NCI-H146 treated with DMSO at 0.1 percent for 48 hours (cell line): ENCODE measurements around the gene TEX52.

Experiments used
- DNase-seq: peaks from one replicate; lab custom pipeline; 2025; ENCODE audit not compliant: unreplicated experiment; lab: John Stamatoyannopoulos, UW

TEX52 gene

DNA sequence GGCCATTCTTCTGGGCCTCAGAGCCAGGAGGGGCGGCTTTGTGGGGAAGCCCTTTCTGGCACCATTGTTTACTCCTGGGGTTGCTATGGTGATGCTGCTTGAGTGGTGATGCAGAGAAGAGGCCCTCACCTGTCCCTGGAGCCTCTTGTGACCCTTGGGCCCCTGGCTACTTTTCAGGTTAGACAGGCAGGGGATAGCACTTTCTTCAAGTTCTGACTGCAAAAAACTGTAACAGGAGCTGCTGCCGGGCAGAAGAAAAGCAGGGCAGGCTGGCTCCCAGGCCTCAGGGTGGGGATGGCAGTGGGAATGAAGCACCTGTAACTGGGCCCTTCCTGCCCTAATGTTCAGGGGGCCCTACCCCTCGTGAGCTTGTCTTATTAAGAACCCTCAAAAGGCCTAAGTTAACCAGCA, at the start of gene TEX52:
Gene TEX52, minus strand, starts transcription at position 19 of the 411 bp plus-strand sequence. Its CDS starts 13 bp downstream, at position 6.
- peak; percentile 28 for DNase-seq

DNA sequence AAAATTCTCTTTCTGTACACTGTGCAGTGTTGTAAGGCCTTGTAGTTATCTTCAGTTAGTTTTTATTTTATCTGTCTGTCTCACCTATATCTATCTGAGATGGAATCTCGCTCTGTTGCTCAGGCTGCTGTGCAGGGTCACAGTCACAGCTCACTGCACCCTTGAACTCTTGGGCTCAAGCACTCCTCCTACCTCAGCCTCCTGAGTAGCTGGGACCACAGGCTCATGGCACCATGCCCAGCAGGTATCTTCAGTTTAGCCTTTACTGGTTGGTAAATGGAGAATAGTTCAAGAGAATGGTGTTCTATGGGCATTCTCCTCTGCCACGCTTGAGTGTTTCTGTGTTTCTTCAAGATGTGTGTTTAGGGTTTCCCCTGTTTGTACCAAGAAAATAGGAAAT, 47.4 kb upstream of the TEX52 start:
- no peak for DNase-seq

DNA sequence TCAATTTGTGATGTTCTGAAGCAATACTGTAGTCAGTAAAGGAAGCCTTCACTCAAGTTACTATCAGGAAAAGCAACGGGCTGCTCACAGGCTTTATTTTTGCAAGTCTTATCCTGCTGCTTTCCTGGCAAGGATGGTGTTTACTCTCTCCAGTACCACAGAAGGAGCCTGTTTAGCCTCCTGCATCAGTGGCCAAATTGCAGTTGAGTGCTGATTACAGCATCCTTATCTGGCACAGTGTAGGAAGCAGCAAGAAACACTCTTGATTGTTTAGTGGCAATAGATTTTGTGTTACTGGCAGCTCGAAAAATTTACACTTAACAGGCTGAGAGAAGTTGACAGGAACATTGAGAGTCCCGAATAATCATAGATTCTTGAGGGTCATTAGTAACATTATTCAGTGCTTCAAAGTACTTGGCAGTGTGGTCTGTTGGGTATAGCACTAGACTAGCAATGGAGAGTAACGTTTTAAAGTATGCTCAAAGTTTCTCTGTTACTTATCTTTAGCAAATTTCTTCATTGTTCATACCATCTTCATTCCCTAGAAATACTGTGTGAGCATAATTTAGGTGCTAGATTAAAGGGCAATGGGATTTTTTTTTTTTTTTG, 45.5 kb upstream of the TEX52 start:
- DNase-seq, result no peak

DNA sequence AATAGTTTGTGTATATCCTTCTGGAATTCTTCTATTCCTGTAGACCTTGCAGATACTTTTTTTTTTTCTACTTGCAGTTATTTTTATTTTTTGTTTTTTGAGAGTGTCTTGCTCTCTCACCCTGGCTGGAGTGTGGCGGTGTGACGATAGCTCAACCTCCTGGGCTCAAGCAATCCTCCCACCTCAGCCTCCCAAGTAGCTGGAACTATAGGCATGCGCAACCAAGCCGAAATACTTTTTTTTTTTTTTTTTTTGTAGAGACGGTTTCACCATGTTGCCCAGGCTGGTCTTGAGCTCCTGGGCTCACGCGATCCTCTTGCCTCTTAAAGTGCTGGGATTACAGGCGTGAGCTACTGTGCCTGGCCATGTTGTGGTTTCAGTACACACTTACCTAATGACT, 43.8 kb upstream of the TEX52 start:
- DNase-seq, result no peak

DNA sequence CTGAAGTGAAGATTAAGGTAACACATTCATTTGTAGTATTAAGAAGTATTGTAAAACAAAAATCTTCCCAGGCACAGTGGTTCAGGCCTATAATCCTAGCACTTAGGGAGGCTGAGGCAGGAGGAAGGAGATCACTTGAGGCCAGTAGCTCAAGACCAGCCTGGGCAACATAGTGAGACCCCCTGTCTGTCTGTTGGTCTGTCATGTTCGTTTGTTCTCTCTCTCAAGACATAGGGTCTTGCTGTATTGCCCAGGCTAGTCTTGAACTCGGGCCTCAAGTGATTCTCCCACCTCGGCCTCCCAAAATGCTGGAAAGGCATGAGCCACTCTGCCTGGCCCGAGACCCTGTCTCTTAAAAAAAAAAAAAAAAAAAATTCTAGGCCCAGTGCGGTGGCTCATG, 40.6 kb upstream of the TEX52 start:
- no peak for DNase-seq

DNA sequence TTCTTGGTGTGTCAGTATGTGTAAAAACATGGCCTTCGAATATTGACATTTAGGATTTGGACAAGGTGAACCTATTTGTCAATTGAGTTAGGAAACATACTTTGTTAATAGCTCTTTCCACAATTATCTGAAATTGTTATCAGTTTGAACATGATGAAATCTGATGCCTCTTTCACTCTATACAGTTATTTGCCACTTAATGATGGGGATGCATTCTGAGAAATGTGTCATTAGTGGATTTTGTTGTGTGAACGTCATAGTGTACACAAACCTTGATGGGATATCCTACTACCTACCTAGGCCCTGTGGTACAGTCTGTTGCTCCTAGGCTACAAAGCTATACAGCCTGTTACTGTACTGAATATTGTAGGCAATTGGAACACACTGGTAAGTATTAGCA, 38.7 kb upstream of the TEX52 start:
- DNase-seq, result no peak

DNA sequence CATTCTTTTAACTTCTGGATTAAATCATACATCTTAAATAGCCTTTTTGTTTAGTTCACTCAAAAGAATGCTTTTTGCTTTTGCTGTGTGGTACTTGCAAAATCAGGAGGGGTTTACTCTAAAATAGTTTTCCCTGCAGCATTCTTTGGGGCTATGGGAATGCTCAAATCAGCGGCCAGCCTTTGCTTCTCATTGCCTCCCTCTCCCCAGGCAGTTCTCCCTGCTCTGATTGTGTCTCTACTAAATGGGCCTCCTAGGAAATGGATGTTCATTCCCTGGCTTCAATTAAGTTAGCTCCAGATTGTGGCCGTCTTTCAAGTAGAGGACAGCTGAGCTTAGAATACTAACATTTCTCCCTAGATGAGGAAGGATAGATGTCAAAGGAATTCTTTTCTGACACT, 38.2 kb upstream of the TEX52 start:
- DNase-seq, result no peak

DNA sequence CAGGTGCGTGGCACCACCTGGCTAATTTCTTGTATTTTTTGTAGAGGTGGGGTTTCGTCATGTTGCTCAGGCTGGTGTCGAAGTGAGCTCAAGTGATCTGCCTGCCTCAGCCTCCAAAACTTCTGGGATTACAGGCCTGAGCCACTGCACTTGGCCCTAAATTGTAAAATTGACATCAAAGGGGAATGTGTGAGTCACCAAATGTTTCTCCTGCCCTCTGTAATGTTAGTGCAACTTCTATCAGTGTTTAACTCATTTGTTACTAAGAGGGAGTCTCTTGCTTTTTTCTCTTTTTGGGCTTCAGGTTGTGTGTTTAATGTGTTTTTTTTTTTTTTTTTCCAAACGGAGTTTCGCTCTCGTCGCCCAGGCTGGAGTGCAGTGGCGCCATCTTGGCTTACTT, 36.2 kb upstream of the TEX52 start:
- DNase-seq, result no peak

DNA sequence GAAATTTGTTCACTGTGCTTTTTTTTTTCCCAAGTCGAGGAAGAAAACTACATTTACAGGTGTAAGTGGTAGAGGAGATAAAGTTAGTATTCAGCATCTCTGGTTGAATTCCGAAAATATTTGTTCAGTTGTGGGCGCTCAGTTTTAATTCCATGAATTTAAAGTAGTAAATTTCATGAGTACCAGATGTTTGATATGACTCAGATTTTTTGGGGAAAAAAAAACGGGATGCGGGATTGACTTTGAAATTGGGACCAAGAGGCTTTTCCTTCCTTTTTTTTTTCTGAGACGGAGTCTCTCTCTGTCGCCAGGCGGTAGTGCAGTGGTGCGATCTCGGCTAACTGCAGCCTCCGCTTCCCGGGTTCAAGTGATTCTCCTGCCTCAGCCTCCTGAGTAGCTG, 35.4 kb upstream of the TEX52 start:
- no peak for DNase-seq

DNA sequence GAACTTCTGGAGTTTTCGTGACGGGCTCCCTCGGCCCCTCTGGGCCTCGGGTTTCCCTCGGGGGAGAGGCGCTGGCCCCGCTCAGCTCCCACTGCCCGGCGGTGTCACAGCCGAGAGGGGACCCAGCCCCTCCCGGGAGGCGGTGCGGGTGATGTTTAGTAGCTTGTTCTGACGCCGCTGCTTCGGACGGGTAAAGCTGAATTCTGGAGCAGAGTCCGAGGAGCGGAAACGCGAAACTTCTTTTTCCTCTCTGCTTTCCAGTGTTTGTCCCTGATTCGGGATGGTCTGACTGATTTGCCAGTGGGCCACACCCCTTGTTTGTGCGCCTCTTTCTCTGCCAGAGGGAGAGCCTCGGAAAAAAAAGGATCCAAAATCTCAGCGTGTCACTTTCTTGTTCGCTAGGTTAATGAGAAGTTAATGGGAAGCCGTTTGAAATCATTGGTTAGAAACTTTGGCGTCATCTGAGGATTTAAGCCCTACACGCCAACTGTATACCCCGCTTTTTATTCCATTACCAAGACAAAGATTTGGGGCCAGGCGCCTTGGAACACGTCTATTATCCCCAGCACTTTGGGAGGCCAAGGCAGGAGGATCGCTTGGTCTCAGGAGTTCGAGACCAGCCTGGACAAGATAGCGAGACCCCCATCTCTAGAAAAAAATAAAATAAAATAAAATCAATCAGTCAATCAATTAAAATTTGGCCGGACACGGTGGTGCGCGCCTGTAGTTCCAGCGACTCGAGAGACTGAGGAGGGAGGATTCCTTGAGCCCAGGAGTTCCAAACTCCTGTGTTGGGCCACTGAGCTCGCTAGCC, 34.6 kb upstream of the TEX52 start:
- DNase-seq, result peak; percentile 28

DNA sequence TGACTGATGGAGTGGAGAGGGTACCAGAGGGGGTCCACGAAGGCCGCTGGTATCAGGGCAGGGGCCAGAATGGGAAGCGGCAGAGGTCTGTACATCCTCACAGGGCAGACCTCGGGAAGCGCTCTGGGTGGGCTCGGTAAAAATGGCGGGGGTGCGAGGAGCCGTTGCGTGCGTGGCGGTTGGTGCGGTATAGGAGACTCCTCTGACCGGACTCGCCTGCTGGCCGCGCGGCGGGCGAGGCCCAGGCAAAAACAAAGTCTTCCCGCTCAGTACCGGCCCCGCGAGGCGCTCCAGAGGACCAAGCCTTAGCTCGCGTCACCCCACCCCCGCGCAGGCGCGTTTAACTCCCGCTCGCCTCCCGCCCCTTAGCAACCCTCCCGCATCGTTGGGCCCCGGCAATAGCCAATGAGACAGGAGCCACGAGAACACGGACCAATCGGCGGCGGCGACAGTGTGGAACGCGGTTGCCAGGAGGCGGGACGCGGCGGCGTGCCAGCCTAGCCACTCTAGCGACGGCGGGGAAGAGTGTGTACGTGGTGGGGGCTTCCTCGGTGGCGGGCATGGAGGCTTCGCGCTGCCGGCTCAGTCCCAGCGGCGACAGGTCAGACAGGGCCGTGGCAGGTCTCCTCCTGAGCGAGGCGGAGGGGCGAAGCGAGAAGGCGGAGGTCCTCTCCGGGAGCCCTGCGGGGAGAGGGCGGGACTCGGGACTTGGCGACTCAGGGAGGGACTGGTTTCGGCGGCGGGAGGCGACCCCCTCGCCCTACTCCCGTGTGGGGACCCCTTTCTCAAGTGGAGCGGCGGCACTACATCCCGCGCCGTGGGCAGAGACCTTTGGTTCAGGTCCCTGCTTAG, 33.8 kb upstream of the TEX52 start, which contains the start of gene TULP3:
Gene TULP3, plus strand, starts transcription at position 504 of the 852 bp plus-strand sequence. Its CDS starts 57 bp downstream, at position 561.
- peak; percentile 97 for DNase-seq

DNA sequence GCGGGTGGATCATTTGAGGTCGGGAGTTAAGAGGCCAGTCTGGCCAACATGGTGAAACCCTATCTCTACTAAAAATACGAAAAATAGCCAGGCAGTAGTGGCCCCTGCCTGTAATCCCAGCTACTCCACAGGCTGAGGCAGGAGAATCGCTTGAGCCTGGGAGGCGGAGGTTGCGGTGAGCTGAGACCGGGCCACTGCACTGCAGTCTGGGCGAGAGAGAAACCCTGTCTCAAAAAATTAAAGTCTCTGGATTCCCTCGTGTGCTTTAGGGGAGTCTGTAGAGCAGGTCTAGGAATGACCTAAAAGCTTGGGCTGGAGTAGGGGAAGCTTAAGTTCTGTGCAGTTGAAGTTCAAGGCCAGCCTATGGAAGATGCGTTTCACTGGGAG, 33.2 kb upstream of the TEX52 start:
- no peak for DNase-seq

DNA sequence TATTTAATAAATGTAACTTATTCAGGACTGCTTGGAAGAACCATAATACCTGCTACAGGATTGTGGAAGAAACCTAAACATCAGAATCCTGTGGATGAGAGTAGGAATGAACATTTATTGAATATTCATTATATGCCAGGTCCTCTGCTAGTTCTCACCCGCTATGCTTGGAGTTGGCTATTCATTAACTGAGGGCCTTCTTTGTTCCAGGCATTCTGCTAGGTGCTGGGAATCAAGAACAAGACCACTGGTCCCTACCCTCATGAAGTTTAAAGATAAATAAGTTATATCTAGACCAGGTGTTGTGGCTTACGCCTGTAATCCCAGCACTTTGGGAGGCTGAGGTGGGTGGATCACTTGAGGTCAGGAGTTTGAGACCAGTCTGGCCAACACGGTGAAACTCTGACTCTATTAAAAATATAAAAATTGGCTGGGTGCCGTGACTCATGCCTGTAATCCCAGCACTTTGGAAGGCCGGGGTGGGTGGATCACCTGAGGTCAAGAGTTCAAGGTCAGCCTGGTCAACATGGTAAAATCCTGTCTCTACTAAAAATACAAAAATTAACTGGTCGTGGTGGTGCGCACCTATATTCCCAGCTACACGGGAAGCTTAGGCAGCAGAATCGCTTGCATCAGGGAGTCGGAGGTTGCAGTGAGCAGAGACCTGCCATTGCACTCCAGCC, 30.1 kb upstream of the TEX52 start:
- DNase-seq, result no peak

DNA sequence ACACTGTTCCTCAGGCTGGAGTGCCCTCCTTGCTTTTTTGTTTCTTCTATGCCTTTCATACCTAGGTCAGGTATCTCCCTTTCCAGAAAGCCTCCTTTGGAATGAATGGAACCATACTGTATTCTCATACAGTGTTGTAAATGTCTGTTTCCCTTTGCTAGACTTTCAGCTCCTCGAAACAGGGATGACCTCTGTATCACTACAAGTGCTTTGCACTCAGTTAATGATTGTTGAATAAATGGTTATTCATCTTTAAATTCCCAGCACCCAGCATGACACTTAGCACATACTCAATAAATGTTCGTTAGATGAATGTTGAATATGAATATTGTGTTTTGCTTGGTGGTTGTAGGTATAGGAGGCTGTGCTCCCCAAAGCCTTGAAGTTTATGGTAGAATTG, 28.0 kb upstream of the TEX52 start:
- DNase-seq, result no peak

DNA sequence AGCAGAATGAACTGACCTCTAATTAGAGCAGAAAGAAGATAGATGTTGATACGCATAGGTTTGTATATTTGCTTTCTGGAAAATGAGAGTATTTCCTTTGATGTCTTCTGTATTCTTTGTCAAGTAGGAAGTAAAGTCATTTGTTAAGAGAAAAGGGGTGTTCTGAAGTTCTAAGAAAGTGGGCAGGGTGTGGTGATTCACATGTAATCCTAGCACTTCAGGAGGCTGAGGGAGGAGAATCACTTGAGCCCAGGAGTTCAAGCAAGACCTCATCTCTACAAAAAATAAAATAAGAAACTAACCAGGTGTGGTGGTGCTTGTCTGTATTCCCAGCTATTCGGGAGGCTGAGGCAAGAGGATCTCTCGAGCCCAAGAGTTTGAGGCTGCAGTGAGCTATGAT, 23.0 kb upstream of the TEX52 start:
- no peak for DNase-seq

DNA sequence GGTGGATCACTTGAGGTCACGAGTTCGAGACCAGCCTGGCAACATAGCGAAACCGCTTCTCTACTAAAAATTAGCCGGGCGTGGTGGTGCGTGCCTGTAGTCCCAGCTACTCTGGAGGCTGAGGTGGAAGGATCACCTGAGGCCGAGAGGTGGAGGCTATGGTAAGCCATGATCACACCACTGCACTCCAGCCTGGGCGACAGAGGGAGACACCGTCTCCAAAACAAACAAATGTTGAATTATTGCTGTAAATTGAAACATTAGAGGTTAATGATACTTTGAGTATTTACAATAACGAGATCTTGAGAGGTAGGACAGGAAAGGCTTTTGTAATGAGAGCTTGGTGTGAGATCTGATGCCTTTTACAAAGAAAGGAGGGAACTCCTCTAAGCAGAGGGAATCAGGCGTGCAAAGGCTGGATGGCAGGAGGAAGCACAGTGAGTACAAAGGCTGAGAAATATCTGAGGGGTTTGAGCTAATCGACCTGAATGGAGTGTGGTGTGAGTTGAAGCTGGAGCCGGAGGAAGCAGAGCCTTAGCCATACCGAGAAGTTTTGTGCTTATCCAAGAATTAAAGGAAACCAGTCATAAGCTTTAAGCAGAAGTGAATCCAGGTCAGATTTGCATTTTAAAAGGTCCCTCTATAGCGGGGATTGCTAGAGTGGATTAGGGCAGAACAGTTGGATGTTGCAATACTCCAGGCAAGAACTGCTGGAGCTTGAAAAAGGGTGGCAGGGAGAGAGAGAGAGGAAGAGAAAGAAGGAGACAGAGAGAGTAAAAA, 21.3 kb upstream of the TEX52 start:
- DNase-seq, result peak; percentile 21

DNA sequence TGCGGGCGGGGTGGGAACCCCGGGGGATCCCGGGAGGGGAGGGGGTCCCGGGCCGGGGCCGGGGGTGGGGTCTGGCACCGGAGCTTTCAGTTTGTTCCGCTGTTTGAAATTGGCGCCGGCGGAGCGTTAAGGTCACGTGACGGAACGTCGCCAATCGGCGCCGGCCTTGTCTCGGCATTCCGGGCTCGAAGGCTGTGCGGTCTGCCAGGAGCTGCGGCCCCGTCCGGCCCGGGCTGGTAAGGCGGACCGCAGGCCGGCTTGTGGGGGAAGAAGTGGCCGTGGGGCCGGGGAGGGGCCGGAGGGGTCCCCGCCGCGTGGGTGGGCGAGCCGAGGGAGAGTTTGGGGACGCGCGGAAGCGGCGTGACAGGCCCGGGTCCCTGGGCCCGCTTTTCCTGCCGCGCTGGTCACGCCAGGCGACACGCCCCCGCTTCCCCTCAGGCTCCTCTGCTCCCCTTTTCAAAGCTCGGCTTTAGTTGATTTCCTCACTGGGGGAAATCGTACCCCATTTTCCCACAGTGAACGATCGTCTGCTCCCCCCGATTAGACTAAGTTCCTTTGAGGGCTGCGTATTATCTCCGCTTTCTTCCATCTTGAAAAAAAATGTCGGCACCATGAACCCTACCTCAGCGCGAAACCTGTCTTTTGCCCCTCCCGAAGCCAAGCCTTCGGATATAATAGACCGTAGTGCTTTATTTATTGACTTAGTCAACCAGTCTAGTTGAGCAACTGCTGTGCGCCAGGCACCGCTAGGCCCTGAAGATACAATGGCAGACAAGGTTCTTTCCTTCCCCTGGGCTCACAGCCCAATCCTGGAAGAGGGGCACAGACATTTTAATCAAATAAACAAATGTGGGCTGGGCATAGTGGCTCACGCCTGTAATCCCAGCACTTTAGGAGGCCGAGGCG, 20.5 kb upstream of the TEX52 start, which contains the start of the genes FOXM1 and RHNO1:
Gene FOXM1, minus strand, starts transcription at position 128 of the 906 bp plus-strand sequence. CDS start 2,696 bp downstream, outside the sequence.
Gene RHNO1, plus strand, starts transcription at position 177 of the 906 bp plus-strand sequence. CDS start 8,144 bp downstream, outside the sequence.
- DNase-seq, result peak; percentile 84

DNA sequence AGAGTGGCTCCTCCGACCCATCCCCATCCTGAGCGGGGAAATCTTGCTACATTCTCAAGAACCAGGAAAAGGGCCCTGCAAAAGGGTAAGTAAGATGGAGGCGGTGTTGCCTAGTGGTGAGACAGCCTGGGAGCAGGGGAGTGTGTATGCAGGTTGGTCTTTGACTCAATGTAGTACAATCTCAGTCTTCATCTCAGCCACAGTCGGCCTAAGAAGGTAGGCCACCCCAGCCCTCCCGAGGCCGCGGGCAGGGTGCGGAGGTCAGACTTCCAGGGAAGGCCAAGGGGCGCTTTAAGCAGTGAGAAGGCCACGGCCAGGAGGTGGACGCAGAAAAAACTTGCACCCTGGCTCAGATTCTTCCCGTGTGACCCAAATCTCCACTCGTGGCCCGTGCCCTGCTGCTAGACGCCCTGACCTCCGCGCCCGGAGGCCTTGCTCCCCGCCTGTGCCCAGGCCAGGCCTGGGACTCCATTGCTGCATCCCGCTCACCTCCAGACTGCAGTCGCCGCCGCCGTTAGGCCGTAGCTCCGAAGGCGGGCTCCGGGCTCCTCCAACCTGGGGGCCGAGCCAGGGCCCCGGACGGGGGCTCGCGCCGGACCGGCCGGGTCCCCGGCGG, 19.7 kb upstream of the TEX52 start:
- peak; percentile 4 for DNase-seq
